ENCODE data around the gene KRTAP5-8. TPM values are rescaled to one million over a fixed set of nuclear protein-coding genes. Genes with fewer than 3 reads are reported as not detected.
"Not testable (repeated sequence)": the region's sequence is repeated elsewhere in the genome, so short reads cannot be mapped to it uniquely, and the experiment has no call there.

The KRTAP5-8 gene
- polyA plus RNA-seq, 1 donor from 2014 or later = not detected

DNA sequence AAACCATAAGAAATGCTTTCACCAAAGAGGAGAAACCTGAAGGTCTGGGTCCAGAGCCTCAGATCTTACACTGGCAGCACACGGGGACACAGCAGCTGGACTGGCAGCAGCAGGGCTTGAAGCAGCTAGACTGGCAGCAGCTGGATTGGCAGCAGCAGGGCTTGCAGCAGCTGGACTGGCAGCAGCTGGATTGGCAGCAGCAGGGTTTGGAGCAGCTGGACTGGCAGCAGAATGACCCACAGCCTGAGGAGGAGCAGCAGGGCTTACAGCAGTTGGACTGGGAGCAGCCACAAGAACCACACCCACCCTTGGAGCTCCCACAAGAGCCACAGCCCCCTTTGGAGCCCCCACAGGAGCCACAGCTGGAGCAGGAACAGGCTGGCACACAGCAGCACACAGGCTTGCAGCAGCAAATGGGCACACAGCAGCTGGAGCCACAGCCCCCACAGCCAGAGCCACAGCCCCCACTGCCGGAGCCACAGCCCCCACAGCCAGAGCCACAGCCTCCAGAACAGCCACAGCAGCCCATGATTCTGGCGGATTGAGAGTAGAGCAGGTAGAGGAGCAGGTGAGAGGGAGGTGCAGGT lies 44.6 kb downstream of the KRTAP5-8 start, which contains the start of gene KRTAP5-11:
KRTAP5-11 (minus strand) TSS at position 567 of the 587 bp plus-strand sequence; CDS start at position 529, 38 bp downstream.
- no peaks in the 10 kb centered on the region for H3K9me3 Mint-ChIP-seq
- no peak within 1 kb of the TSS for H3K4me3 Mint-ChIP-seq
- no peak within 1 kb of the TSS for H3K27ac Mint-ChIP-seq
- peaks cover 14% of the 10 kb centered on the region for H3K27me3 Mint-ChIP-seq
- peaks cover 0 to 5% (median 2%) of the 10 kb centered on the region in 3 donors for H3K4me1 Mint-ChIP-seq
- H3K36me3 Mint-ChIP-seq = peaks cover 1% of the 10 kb centered on the region

DNA sequence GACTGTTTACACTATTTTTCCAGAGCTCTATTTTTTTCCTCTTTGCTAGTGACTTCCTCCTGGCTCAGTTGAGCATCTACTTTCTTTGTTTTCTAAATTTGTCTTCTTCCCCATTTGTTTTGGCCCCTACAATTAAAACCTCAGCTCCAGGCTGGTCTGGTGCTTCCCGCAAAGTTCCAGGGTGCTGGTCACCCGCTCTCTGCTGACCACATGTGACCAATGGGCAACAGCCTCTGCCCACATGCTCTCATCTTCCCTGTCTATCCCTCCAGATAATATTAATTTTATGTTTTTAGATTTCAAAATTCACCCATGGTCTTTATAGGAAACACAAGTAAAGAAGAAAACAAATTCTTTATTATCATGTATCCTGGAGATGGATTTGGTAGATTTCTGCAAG lies 45.1 kb downstream of the KRTAP5-8 start:
- H3K36me3 Mint-ChIP-seq, H3K27ac Mint-ChIP-seq, H3K4me1 Mint-ChIP-seq, H3K4me3 Mint-ChIP-seq, H3K9me3 Mint-ChIP-seq: not testable (repeated sequence)
- H3K27me3 Mint-ChIP-seq = peaks cover 14% of the 10 kb centered on the region

DNA sequence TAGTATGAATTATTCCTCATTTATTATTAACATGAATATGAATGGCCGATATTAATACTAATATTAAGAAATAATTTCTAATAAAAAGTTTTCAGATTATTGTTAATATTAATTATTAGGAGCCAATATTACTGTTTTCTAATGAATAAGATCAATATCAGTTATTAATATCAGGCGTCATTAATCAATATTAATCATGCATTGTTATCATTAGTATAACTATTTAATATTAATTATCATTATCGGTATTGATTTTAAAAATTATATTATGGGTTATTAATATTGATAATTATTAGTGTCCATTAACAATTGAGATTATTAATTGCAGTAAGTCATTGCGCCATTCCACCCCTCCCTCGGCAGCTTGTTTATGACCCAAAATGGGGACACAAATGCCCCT lies 47.8 kb downstream of the KRTAP5-8 start:
- not testable (repeated sequence) for H3K4me1 Mint-ChIP-seq, H3K36me3 Mint-ChIP-seq, H3K4me3 Mint-ChIP-seq, H3K9me3 Mint-ChIP-seq, H3K27ac Mint-ChIP-seq
- H3K27me3 Mint-ChIP-seq = peaks cover 12% of the 10 kb centered on the region

DNA sequence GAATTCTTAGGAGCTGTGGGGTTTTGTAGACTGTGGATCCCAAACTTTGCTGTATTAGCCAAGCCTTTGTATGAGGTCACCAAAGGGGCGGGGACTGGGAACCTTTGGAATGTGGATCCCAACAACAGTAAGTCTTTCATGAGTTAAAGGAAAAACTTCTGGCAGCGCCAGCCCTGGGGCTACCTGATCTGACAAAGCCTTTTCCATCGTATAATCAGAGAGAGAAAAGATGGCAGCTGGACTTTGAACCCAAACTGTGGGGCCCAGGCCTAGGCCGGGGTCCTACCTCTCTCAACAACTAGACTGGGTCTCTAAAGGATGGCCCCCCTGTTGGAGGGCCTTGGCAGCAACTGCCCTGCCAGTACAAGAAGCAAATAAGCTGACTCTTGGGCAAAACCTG lies 50.5 kb downstream of the KRTAP5-8 start:
- H3K27ac Mint-ChIP-seq, H3K4me3 Mint-ChIP-seq, H3K27me3 Mint-ChIP-seq, H3K4me1 Mint-ChIP-seq, H3K36me3 Mint-ChIP-seq, H3K9me3 Mint-ChIP-seq: not testable (repeated sequence)

Other genes with a start within 250 kb of the KRTAP5-8 start
- gene DHCR7, start 89.6 kb upstream of the KRTAP5-8 start, polyA plus RNA-seq = 16.6 TPM
- 39.5 TPM for gene NADSYN1, start 84.8 kb upstream of the KRTAP5-8 start, polyA plus RNA-seq
- not detected for gene KRTAP5-7, start 10.8 kb upstream of the KRTAP5-8 start, polyA plus RNA-seq
- not detected for gene KRTAP5-9, start 10.4 kb downstream of the KRTAP5-8 start, polyA plus RNA-seq
- gene KRTAP5-10, start 27.5 kb downstream of the KRTAP5-8 start, polyA plus RNA-seq = not detected
- gene KRTAP5-11, start 44.9 kb downstream of the KRTAP5-8 start, polyA plus RNA-seq = not detected

Data from IgD-negative memory B cell (primary cell).